ENCODE measurements around the gene TNC. TPM values are rescaled to one million over a fixed set of nuclear protein-coding genes. Genes with fewer than 3 reads are reported as not detected.

TNC gene
- total RNA-seq, 4 donors from 2014 or later, result 8.5 to 75.1 (median 45.4) TPM

GRCh38 chr9:115115924-115116323 lies 2.0 kb downstream of the TNC start:
- WGBS, 2 donors, result 5 to 6% methylated on average over 1 of the region's 1 CpG

GRCh38 chr9:115115117-115115880 lies 2.7 kb downstream of the TNC start:
- peak overlapping the region in 1 of 4 donors; percentile 7 for H3K4me3 ChIP-seq
- H3K27ac ChIP-seq, result peak overlapping the region in 3 of 4 donors; percentile 22 to 83 (median 81)
- WGBS, 2 donors, result 17 to 38% methylated on average over 2 of the region's 2 CpGs
- no peak for DNase-seq
- intact Hi-C loops (cut with DNase I), result no loop called here
- no peaks in the 10 kb centered on the region for H3K36me3 ChIP-seq
- peaks cover 9 to 61% (median 24%) of the 10 kb centered on the region in 3 donors for H3K4me1 ChIP-seq
- H3K27me3 ChIP-seq, result peaks cover 0 to 75% (median 0%) of the 10 kb centered on the region in 4 donors
- H3K9me3 ChIP-seq, result no peaks in the 10 kb centered on the region
- TF ChIP-seq CTCF (IDR thresholded peaks at IDR 0.05) (no peak), POLR2A (IDR thresholded peaks at IDR 0.05) (no peak)

More at GRCh38 chr9:115115924-115116323, 2.0 kb downstream of the TNC start:
- Histone ChIP-seq H3K9me3 (no peaks in the 10 kb centered on the region), H3K27me3 (peaks cover 0 to 81% (median 0%) of the 10 kb centered on the region in 4 donors), H3K27ac (peak overlapping the region in 3 of 4 donors; percentile 79 to 83 (median 81)), H3K4me3 (peak overlapping the region; percentile 3 to 59 (median 40)), H3K4me1 (peaks cover 9 to 67% (median 25%) of the 10 kb centered on the region in 3 donors), H3K36me3 (no peaks in the 10 kb centered on the region)
- intact Hi-C loops (cut with DNase I), result no loop called here
- TF ChIP-seq POLR2A (IDR thresholded peaks at IDR 0.05) (no peak), CTCF (IDR thresholded peaks at IDR 0.05) (no peak)
- no peak for DNase-seq

GRCh38 chr9:115114546-115114945 lies 3.4 kb downstream of the TNC start:
- peaks cover 9 to 63% (median 24%) of the 10 kb centered on the region in 3 donors for H3K4me1 ChIP-seq
- no peak for DNase-seq
- no peak overlapping the region for H3K4me3 ChIP-seq
- H3K27ac ChIP-seq, result peak overlapping the region in 2 of 4 donors; percentile 4 to 22
- 14 to 33% methylated on average over 2 of the region's 2 CpGs for WGBS, 2 donors
- H3K9me3 ChIP-seq, result no peaks in the 10 kb centered on the region
- H3K27me3 ChIP-seq, result peaks cover 0 to 68% (median 0%) of the 10 kb centered on the region in 4 donors
- intact Hi-C loops (cut with DNase I), result no loop called here
- H3K36me3 ChIP-seq, result no peaks in the 10 kb centered on the region
- TF ChIP-seq POLR2A (IDR thresholded peaks at IDR 0.05), result no peak

GRCh38 chr9:115114084-115114483 lies 3.9 kb downstream of the TNC start:
- DNase-seq, result no peak
- Histone ChIP-seq H3K9me3 (no peaks in the 10 kb centered on the region), H3K27ac (peak overlapping the region in 2 of 4 donors; percentile 4 to 22), H3K36me3 (no peaks in the 10 kb centered on the region), H3K27me3 (peaks cover 0 to 63% (median 0%) of the 10 kb centered on the region in 4 donors), H3K4me1 (peaks cover 9 to 61% (median 22%) of the 10 kb centered on the region in 3 donors), H3K4me3 (no peak overlapping the region)
- 30 to 40% methylated on average over 4 of the region's 4 CpGs for WGBS, 2 donors
- intact Hi-C loops (cut with DNase I), result no loop called here
- TF ChIP-seq POLR2A (IDR thresholded peaks at IDR 0.05) (no peak), CTCF (IDR thresholded peaks at IDR 0.05) (no peak)

GRCh38 chr9:115111874-115112273 lies 6.1 kb downstream of the TNC start:
- TF ChIP-seq CTCF (IDR thresholded peaks at IDR 0.05), result no peak
- no peak for TF ChIP-seq POLR2A (IDR thresholded peaks at IDR 0.05)
- H3K4me3 ChIP-seq, result no peak overlapping the region
- WGBS, 2 donors, result 60 to 69% methylated on average over 4 of the region's 4 CpGs
- no peak overlapping the region for H3K27ac ChIP-seq
- H3K9me3 ChIP-seq, result no peaks in the 10 kb centered on the region
- H3K27me3 ChIP-seq, result peaks cover 0 to 41% (median 0%) of the 10 kb centered on the region in 4 donors
- H3K4me1 ChIP-seq, result peaks cover 0 to 55% (median 14%) of the 10 kb centered on the region in 3 donors
- no peak for DNase-seq
- intact Hi-C loops (cut with DNase I), result no loop called here
- H3K36me3 ChIP-seq, result no peaks in the 10 kb centered on the region
